GM23248 (cell line): ENCODE results near the gene CLSTN2.

ENCODE experiments used
- EZH2 ChIP-seq: fragments of 200-600 bp; sonication (generic); IDR thresholded peaks from 2 replicates; pipeline ENCODE4 v1.6.1; 2018; ENCODE audit warnings: antibody characterized with exemption, mild to moderate bottlenecking; ENCODE audit not compliant: insufficient read depth, poor library complexity, severe bottlenecking
- EZH2phosphoT487 ChIP-seq: fragments of 200-600 bp; sonication (generic); IDR thresholded peaks from 2 replicates; pipeline ENCODE4 v1.6.1; 2018; ENCODE audit warnings: antibody characterized with exemption, moderate library complexity, mild to moderate bottlenecking, low read depth; ENCODE audit not compliant: insufficient read depth

- TF ChIP-seq EZH2 (no peak), EZH2phosphoT487 (no peak)
Measured at GRCh38 chr3:140487566-140487965, 552.6 kb downstream of the CLSTN2 start.
